Measurements from ENCODE around the gene SH2D1B.

DNA sequence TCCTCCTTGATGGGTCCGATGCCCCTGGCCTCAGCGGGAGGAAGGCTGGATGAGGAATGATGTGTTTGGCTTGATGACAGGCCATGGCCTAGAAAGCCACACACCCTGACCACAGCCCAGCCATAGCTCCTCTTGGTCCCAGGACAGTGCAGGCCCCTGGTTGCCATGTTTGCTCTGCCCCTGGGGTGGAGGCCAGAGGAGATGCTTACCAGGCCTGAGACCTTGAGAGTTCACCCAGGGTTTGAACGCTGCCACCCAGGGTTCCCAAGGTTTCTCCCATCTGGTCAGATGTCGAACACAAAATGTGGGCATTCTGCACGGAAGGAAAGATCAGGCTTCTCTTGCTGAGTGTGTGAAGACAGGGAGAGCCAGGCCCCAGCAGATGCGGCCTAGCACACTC lies 27.8 kb downstream of the SH2D1B start:
- TF ChIP-seq BRCA1 (IDR thresholded peaks at IDR 0.05; ENCODE audit: low read depth, low read length) (no peak), SMAD1 (IDR thresholded peaks at IDR 0.05; ENCODE audit: low read depth, partially characterized antibody) (no peak), TCF12 (IDR thresholded peaks at IDR 0.05; ENCODE audit: low read depth, low read length) (no peak), TARDBP (IDR thresholded peaks at IDR 0.05; ENCODE audit: borderline replicate concordance) (no peak), IRF4 (IDR thresholded peaks at IDR 0.05; ENCODE audit: low read depth, low read length) (no peak), SIN3A (IDR thresholded peaks at IDR 0.05; ENCODE audit: low read depth, low read length) (no peak), PAX5 (IDR thresholded peaks at IDR 0.05; ENCODE audit: borderline replicate concordance, low read depth, low read length) (no peak), RCOR1 (conservative IDR thresholded peaks at IDR 0.05; ENCODE audit: low read depth, low read length) (no peak)
- TF ChIP-seq, protein P1, sequence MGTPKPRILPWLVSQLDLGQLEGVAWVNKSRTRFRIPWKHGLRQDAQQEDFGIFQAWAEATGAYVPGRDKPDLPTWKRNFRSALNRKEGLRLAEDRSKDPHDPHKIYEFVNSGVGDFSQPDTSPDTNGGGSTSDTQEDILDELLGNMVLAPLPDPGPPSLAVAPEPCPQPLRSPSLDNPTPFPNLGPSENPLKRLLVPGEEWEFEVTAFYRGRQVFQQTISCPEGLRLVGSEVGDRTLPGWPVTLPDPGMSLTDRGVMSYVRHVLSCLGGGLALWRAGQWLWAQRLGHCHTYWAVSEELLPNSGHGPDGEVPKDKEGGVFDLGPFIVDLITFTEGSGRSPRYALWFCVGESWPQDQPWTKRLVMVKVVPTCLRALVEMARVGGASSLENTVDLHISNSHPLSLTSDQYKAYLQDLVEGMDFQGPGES (IDR thresholded peaks at IDR 0.05), result no peak
- TF ChIP-seq, protein P2, sequence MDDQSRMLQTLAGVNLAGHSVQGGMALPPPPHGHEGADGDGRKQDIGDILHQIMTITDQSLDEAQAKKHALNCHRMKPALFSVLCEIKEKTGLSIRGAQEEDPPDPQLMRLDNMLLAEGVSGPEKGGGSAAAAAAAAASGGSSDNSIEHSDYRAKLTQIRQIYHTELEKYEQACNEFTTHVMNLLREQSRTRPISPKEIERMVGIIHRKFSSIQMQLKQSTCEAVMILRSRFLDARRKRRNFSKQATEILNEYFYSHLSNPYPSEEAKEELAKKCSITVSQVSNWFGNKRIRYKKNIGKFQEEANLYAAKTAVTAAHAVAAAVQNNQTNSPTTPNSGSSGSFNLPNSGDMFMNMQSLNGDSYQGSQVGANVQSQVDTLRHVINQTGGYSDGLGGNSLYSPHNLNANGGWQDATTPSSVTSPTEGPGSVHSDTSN (IDR thresholded peaks at IDR 0.05; ENCODE audit: insufficient replicate concordance, low read depth, low read length), result no peak
